Astrocyte of the cerebellum (primary cell): ENCODE measurements around the gene CCDC148.
"Not testable (repeated sequence)": the region's sequence is repeated elsewhere in the genome, so short reads cannot be mapped to it uniquely, and the experiment has no call there.

Source experiments
- DNase-seq: peaks from one replicate; pipeline ENCODE4 v3.0.0-alpha.2; 2011; ENCODE audit warnings: low read depth
- H3K4me3 ChIP-seq: 2 replicates; pipeline ENCODE4 v1.5.1; 2011; ENCODE audit warnings: mild to moderate bottlenecking, low read depth, low read length, moderate library complexity
- CTCF ChIP-seq: IDR thresholded peaks from 2 replicates; pipeline ENCODE4 v1.5.1; 2012; ENCODE audit warnings: low read length, low read depth, moderate library complexity, mild to moderate bottlenecking; ENCODE audit errors: missing control alignments
- in situ Hi-C: cut with HindIII; loops from 2 replicates; pipeline ENCODE4 v1.10.0; 2017; ENCODE audit warnings: low sequenced_read_pairs

The CCDC148 gene

GRCh38 chr2:158378926-158379325, 77.6 kb downstream of the CCDC148 start:
- in situ Hi-C loops = no loop called here
- no peak for DNase-seq
- H3K4me3 ChIP-seq = no peak overlapping the region
- no peak for TF ChIP-seq CTCF

GRCh38 chr2:158366342-158366741, 90.2 kb downstream of the CCDC148 start:
- in situ Hi-C loops = no loop called here
- TF ChIP-seq CTCF = no peak
- no peak for DNase-seq

GRCh38 chr2:158359846-158360245, 96.7 kb downstream of the CCDC148 start:
- no peak overlapping the region for H3K4me3 ChIP-seq
- DNase-seq = no peak
- in situ Hi-C loops = no loop called here
- TF ChIP-seq CTCF = no peak

More at GRCh38 chr2:158366342-158366741, 90.2 kb downstream of the CCDC148 start:
- H3K4me3 ChIP-seq = no peak overlapping the region

DNA sequence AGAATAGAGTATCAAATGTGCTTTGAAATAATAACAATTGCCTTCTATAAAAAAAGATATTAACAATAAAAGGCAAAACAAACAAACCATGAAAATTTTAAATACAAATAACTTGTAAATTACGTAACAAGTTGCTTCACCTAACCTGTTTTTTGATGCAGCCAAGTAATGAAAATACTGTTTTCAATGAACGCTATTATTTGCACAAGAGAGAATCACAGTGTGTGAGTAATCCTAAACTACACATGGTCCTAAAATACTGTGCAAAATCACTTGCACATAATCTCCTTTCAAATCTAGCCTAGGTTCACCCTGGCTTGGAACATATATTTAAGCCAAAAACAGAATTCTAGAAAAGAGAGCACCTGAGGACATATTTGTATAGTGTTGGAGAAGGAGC, 98.9 kb downstream of the CCDC148 start:
- TF ChIP-seq CTCF = no peak
- in situ Hi-C loops = no loop called here
- DNase-seq = no peak
- no peak overlapping the region for H3K4me3 ChIP-seq

- in situ Hi-C loops = no loop called here
- H3K4me3 ChIP-seq = no peak overlapping the region
- no peak for DNase-seq
- no peak for TF ChIP-seq CTCF
These were observed 99.4 kb downstream of the CCDC148 start for GRCh38 chr2:158357122-158357521.

DNA sequence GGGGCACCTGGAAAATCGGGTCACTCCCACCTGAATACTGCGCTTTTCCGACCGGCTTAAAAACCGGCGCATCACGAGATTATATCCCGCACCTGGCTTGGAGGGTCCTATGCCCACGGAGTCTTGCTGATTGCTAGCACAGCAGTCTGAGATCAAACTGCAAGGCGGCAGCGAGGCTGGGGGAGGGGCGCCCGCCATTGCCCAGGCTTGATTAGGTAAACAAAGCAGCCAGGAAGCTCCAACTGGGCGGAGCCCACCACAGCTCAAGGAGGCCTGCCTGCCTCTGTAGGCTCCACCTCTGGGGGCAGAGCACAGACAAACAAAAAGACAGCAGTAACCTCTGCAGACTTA, 105.1 kb downstream of the CCDC148 start:
- DNase-seq, H3K4me3 ChIP-seq, in situ Hi-C loops: not testable (repeated sequence)

DNA sequence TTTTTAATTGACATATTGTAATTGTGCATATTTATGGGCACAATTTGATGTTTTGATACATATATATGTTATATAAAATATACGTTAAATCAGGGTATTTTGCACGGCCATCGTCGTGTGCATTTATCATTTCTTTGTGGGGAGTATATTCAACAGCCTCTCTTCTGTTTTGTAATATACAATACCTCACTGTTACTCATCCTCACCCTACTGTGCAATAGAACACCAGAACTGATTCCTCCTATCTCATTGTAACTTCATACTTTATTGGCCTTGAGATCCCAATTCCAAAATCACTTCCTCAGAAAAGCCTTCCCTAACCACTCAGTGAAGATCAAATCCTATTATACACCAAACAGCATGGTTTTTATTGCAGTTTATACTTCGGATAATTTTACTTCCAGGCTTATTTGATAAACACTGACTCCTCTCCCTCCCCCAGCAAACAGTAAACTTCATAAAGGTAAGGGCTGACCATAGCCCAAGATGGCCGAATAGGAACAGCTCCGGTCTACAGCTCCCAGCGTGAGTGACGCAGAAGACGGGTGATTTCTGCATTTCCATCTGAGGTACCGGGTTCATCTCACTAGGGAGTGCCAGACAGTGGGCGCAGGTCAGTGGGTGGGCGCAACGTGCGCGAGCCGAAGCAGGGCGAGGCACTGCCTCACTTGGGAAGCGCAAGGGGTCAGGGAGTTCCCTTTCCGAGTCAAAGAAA, 105.6 kb downstream of the CCDC148 start:
- DNase-seq, H3K4me3 ChIP-seq, in situ Hi-C loops: not testable (repeated sequence)

DNA sequence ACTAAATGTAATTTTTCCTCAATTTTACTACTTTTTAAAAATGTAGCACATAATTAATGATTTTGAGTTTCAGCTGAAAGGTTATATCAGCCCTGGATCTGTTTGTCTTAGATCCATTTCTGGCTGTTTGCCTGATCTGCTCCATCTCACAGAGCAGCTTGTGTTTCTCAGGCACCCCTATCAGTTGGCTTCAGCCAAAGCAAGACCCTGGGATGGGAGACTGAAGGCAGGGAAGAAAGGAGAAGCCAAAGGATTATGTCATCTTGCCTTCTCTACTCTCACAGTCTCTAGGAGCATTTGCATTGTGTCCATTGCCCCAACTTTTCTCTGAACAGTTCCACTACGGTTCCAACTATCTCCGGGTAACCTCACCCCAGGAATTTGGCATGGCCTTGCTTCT, 110.5 kb downstream of the CCDC148 start:
- H3K4me3 ChIP-seq = no peak overlapping the region
- TF ChIP-seq CTCF = no peak
- no peak for DNase-seq
- in situ Hi-C loops = no loop called here
